NCI-H1105 (cell line): ENCODE measurements around the gene NCAPH2.
"Not testable (repeated sequence)": the region's sequence is repeated elsewhere in the genome, so short reads cannot be mapped to it uniquely, and the experiment has no call there.

Experiments
- DNase-seq: peaks from one replicate; lab custom pipeline; 2025; lab: John Stamatoyannopoulos, UW

The NCAPH2 gene

GRCh38 chr22:50530877-50531545 lies 23.0 kb downstream of the NCAPH2 start:
- peak; percentile 56 for DNase-seq

GRCh38 chr22:50531546-50531961 lies 23.5 kb downstream of the NCAPH2 start:
- DNase-seq: peak; percentile 44

GRCh38 chr22:50531962-50532674 lies 24.1 kb downstream of the NCAPH2 start:
- DNase-seq: peak; percentile 47

- no peak for DNase-seq
Observed at GRCh38 chr22:50532824-50533796, 25.1 kb downstream of the NCAPH2 start.

- not testable (repeated sequence) for DNase-seq
Observed at GRCh38 chr22:50533856-50534711, 26.1 kb downstream of the NCAPH2 start.

GRCh38 chr22:50535113-50535512 lies 27.1 kb downstream of the NCAPH2 start:
- DNase-seq: no peak

- DNase-seq: no peak
Observed at GRCh38 chr22:50536226-50536625, 28.2 kb downstream of the NCAPH2 start.

- DNase-seq: no peak
Observed at GRCh38 chr22:50537765-50538164, 29.7 kb downstream of the NCAPH2 start.

GRCh38 chr22:50540381-50540780 lies 32.4 kb downstream of the NCAPH2 start:
- no peak for DNase-seq

GRCh38 chr22:50541667-50542026 lies 33.6 kb downstream of the NCAPH2 start:
- not testable (repeated sequence) for DNase-seq

GRCh38 chr22:50542416-50542927 lies 34.4 kb downstream of the NCAPH2 start:
- DNase-seq: no peak

- no peak for DNase-seq
Observed at GRCh38 chr22:50544078-50544745, 36.2 kb downstream of the NCAPH2 start.

- DNase-seq: no peak
Observed at GRCh38 chr22:50544746-50545253, 36.8 kb downstream of the NCAPH2 start.

GRCh38 chr22:50545522-50546325 lies 37.7 kb downstream of the NCAPH2 start, which contains the start of gene KLHDC7B:
Gene KLHDC7B (plus strand): TSS chr22:50545899. CDS start chr22:50546244, 345 bp downstream.
- no peak for DNase-seq

- DNase-seq: no peak
Observed at GRCh38 chr22:50546326-50547262, 38.6 kb downstream of the NCAPH2 start.

GRCh38 chr22:50547263-50547985 lies 39.4 kb downstream of the NCAPH2 start:
- no peak for DNase-seq

GRCh38 chr22:50548040-50548920 lies 40.3 kb downstream of the NCAPH2 start:
- no peak for DNase-seq
